HG03558 (cell line): Measurements from ENCODE around the gene RHOH.
"Not testable (repeated sequence)": the region's sequence is repeated elsewhere in the genome, so short reads cannot be mapped to it uniquely, and the experiment has no call there.

Experiments
- ATAC-seq: cut with Tn5 transposase; IDR thresholded peaks from one replicate; pipeline ENCODE4 v1.9.1; 2021; ENCODE audit warnings: moderate number of reproducible peaks; ENCODE audit not compliant: unreplicated experiment; ENCODE audit errors: extremely low read depth

RHOH gene

GRCh38 chr4:40255393-40256281, 58.8 kb downstream of the RHOH start:
- ATAC-seq = no peak

GRCh38 chr4:40256329-40256728, 59.5 kb downstream of the RHOH start:
- ATAC-seq = no peak

GRCh38 chr4:40256817-40257216, 60.0 kb downstream of the RHOH start:
- ATAC-seq = no peak

GRCh38 chr4:40258627-40259026, 61.8 kb downstream of the RHOH start:
- no peak for ATAC-seq

- ATAC-seq = no peak
These were observed 64.6 kb downstream of the RHOH start for GRCh38 chr4:40261231-40262076.

GRCh38 chr4:40262077-40262528, 65.3 kb downstream of the RHOH start:
- no peak for ATAC-seq

- no peak for ATAC-seq
These were observed 66.0 kb downstream of the RHOH start for GRCh38 chr4:40262861-40263260.

GRCh38 chr4:40264497-40264896, 67.7 kb downstream of the RHOH start:
- ATAC-seq = no peak

GRCh38 chr4:40264995-40265909, 68.4 kb downstream of the RHOH start:
- no peak for ATAC-seq

- ATAC-seq = no peak
These were observed 69.1 kb downstream of the RHOH start for GRCh38 chr4:40265910-40266274.

- ATAC-seq = no peak
These were observed 72.3 kb downstream of the RHOH start for GRCh38 chr4:40269133-40269532.

- no peak for ATAC-seq
These were observed 73.8 kb downstream of the RHOH start for GRCh38 chr4:40270609-40271008.

- ATAC-seq = no peak
These were observed 78.4 kb downstream of the RHOH start for GRCh38 chr4:40275065-40275730.

GRCh38 chr4:40276546-40276945, 79.7 kb downstream of the RHOH start:
- ATAC-seq = no peak

GRCh38 chr4:40280586-40280985, 83.8 kb downstream of the RHOH start:
- ATAC-seq = no peak

GRCh38 chr4:40281099-40281498, 84.3 kb downstream of the RHOH start:
- ATAC-seq = no peak

GRCh38 chr4:40281913-40282312, 85.1 kb downstream of the RHOH start:
- no peak for ATAC-seq

- not testable (repeated sequence) for ATAC-seq
These were observed 86.0 kb downstream of the RHOH start for GRCh38 chr4:40282857-40283256.

- no peak for ATAC-seq
These were observed 86.6 kb downstream of the RHOH start for GRCh38 chr4:40283413-40283812.

- ATAC-seq = no peak
These were observed 87.1 kb downstream of the RHOH start for GRCh38 chr4:40283968-40284367.
